Bronchial epithelial cell (primary cell): ENCODE results near the gene DYSF. TPM values are rescaled to one million over a fixed set of nuclear protein-coding genes. Genes with fewer than 3 reads are reported as not detected.

Experiments
- DNase-seq: peaks from one replicate; pipeline ENCODE4 v3.0.0-alpha.2; 2010; ENCODE audit warnings: low read depth
- FAIRE-seq: peaks from 2 replicates; lab custom pipeline; 2011; peaks lifted over from hg19 to GRCh38; lab: Jason Lieb, UNC
- H3K27me3 ChIP-seq: 2 replicates; pipeline ENCODE4 v1.5.1; 2011; ENCODE audit warnings: low read length; ENCODE audit not compliant: control insufficient read depth, insufficient read depth
- H3K36me3 ChIP-seq: 2 replicates; pipeline ENCODE4 v1.5.1; 2011; ENCODE audit warnings: low read length; ENCODE audit not compliant: control insufficient read depth, insufficient read depth
- H3K4me3 ChIP-seq: 2 replicates; pipeline ENCODE4 v1.5.1; 2011; ENCODE audit warnings: mild to moderate bottlenecking, low read depth, low read length, control low read depth
- total RNA-seq: library from RNA; depleted of rRNA; stranded (reverse); fragments of >200 nt; gene quantifications from 2 replicates; pipeline ENCODE4 v1.2.1, GENCODE V29; 2014
- TF ChIP-seq, protein P1 (sequence below): IDR thresholded peaks from 2 replicates; pipeline ENCODE4 v1.5.1; 2011; ENCODE audit warnings: mild to moderate bottlenecking, moderate library complexity, low read length, control low read depth, inconsistent platforms; ENCODE audit not compliant: insufficient read depth, severe bottlenecking

DYSF gene
- total RNA-seq, 1 donor from 2014 or later, result under 0.01 TPM

DNA sequence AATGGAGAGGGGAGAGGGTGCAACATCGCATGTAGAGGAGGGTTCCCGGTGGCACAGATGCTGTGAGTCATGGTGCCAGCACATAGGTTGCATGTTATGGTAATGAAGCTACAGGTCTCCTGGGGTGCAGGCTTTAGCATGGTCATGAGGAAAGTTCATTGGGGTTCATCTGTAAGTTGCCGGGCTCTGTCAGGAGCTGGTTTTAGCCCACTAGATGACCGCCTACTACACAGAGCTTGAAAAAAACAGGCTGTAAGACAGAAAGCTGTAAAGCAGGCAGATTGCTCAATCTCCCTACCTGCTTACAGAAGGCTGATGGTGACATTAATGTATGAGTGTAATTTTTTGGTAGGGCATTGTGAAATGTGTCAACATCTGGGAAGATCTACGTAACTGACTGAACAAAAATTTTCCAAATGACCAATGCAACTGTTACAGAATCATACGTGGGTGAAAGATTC lies 23.9 kb downstream of the DYSF start:
- FAIRE-seq, result no peak
- H3K4me3 ChIP-seq, result no peak overlapping the region
- DNase-seq, result peak; percentile 60
- H3K36me3 ChIP-seq, result no peaks in the 10 kb centered on the region
- H3K27me3 ChIP-seq, result no peaks in the 10 kb centered on the region
- TF ChIP-seq, protein P1, sequence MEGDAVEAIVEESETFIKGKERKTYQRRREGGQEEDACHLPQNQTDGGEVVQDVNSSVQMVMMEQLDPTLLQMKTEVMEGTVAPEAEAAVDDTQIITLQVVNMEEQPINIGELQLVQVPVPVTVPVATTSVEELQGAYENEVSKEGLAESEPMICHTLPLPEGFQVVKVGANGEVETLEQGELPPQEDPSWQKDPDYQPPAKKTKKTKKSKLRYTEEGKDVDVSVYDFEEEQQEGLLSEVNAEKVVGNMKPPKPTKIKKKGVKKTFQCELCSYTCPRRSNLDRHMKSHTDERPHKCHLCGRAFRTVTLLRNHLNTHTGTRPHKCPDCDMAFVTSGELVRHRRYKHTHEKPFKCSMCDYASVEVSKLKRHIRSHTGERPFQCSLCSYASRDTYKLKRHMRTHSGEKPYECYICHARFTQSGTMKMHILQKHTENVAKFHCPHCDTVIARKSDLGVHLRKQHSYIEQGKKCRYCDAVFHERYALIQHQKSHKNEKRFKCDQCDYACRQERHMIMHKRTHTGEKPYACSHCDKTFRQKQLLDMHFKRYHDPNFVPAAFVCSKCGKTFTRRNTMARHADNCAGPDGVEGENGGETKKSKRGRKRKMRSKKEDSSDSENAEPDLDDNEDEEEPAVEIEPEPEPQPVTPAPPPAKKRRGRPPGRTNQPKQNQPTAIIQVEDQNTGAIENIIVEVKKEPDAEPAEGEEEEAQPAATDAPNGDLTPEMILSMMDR, result no peak

DNA sequence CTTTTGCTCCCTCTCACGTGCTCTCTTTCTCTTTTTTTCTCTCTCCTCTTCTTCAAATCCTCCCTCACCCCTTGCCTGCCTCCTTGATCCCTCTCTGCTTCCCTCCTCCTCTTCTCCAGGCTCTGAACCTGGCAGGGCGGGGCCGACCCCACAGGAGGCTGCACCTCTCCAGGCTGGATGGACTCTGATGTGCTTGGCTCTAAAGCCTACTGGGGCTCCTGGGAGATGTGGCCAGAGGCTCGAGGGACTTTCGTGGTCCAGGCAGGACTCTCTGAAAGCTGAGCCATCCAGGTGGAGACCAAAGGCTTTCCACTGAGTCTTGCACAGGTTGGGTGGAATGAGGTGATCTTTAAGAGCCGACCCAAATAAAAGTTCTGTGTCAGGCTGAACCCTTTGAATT lies 25.4 kb downstream of the DYSF start:
- FAIRE-seq, result no peak
- no peak for DNase-seq
- no peaks in the 10 kb centered on the region for H3K36me3 ChIP-seq
- H3K4me3 ChIP-seq, result no peak overlapping the region
- TF ChIP-seq, protein P1, result no peak
- H3K27me3 ChIP-seq, result no peaks in the 10 kb centered on the region

DNA sequence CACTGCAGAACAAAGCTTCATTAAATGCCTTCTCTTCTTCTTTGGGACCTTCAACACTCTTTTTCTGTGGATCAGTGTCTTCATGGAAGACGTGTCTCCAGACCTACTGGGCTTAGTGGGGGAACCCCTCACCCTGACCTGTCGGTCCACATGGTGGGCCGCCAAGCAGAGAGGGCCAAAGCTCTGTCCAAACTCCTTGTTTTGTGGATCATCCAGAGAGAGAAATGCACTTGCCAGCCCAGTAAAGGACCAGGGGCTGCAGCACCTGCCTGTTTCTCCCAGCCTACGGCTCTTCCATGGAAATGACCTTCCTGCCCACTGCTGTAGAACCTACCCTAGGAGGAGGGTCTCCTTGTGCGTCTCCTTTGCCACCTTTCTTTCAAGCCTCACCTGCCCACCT lies 25.9 kb downstream of the DYSF start:
- DNase-seq (no peak), FAIRE-seq (no peak)
- Histone ChIP-seq H3K27me3 (no peaks in the 10 kb centered on the region), H3K4me3 (no peak overlapping the region), H3K36me3 (no peaks in the 10 kb centered on the region)
- TF ChIP-seq, protein P1, result no peak

DNA sequence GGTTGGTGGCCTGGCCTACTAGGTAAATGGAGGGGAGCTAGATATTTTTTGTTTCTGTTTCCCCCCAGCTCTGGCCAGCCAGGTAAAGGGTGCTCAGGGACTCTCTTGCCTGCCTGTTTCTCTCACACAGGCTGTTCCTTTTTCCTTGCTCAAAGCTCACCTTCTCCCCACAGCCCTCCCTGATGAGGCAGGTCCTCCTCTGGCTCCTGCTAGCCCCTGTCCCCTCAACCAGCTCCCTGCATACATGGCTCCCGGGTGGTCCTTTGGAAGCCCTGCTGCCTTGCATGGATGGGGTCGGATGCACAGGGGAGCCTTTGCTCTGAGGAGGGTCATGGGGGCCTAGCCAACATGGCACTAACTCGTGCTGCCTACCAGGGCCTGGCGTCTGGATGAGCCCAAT lies 27.8 kb downstream of the DYSF start:
- TF ChIP-seq, protein P1, result no peak
- no peaks in the 10 kb centered on the region for H3K27me3 ChIP-seq
- no peak overlapping the region for H3K4me3 ChIP-seq
- FAIRE-seq (no peak), DNase-seq (no peak)
- no peaks in the 10 kb centered on the region for H3K36me3 ChIP-seq

DNA sequence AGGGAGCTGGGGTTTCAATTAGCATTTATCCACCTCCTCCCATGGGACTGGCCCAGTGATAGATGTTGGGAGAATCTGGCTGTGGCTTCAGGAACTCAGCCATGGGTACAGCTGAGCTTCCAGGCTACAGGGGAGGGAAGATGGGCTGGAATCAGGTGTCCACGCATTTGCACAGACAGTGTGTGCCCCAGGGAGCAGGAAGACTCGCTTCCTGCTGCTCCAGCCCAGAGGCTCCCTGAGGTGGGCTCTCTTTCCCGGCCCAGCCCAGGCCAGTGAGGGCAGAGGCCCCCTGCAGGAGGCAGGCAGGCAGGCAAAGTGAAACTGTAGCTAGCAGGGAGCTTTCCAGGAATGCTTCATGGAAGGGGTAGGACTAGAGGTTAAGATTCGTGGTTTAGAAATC lies 28.7 kb downstream of the DYSF start:
- Histone ChIP-seq H3K27me3 (no peaks in the 10 kb centered on the region), H3K36me3 (no peaks in the 10 kb centered on the region), H3K4me3 (no peak overlapping the region)
- DNase-seq, result no peak
- no peak for FAIRE-seq
- TF ChIP-seq, protein P1, result no peak

DNA sequence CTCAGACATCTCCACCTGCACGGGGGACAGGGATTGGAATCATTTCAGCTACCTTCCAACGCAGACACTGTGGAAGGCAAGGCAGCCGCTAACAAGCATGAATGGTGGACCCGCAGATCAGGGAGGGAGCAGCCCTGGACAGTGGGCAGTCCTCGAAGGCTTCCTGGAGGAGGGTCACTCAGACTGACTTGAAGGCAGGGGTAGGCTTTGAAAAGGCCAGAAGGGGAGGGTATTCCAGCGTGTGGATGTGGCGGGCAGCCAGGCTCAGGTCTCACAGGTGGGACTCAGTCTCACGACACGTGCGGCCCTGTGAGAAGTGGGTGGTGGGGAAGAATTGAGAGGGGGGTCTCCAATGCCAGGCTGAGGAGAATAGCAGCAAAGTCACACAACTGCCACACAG lies 29.9 kb downstream of the DYSF start:
- FAIRE-seq, result no peak
- TF ChIP-seq, protein P1, result no peak

More for the DNA sequence above, 29.9 kb downstream of the DYSF start:
- H3K36me3 ChIP-seq, result no peaks in the 10 kb centered on the region
- no peaks in the 10 kb centered on the region for H3K27me3 ChIP-seq
- no peak overlapping the region for H3K4me3 ChIP-seq
- DNase-seq, result no peak
